ENCODE results near the gene GNLY. TPM values are rescaled to one million over a fixed set of nuclear protein-coding genes. Genes with fewer than 3 reads are reported as not detected.

Gene GNLY
- total and polyA plus RNA-seq, 2 of the 13 experiments (the other 11 are each of a cell fraction or from before 2014, with no cell fraction given): not detected

DNA sequence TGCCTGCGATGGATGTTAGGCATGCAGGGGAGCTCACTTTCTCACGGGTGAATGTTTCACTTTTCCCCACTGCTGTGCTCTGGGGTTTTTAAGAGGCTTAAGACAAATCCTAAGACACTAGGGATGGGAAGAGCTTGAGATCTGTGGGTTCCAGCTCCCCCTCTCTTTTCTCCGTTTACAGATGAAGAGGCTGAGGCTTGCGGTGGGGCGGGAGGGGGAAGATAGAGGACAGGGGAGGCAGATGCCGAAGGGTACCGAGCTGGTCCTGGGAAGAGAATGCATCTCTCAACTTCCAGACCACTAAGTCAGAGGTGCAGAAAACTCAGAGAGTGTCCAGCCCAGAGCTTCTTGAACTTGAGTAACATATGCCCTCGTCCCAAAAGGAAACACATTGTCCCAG is 51.5 kb downstream of the GNLY start:
- no peak for ATAC-seq
- H4K20me1 ChIP-seq (ENCODE audit: insufficient read depth, low read length): no peaks in the 10 kb centered on the region
- no peak overlapping the region for H3K4me3 ChIP-seq (replicated peaks in 1 of 3; ENCODE audit: insufficient read depth in 1 of 3, low read depth in 2 of 3, low read length in 3 of 3)
- H3K79me2 ChIP-seq (ENCODE audit: insufficient read depth, low read length): no peaks in the 10 kb centered on the region
- no TSS peak for BruUV-seq (replicated peaks)
- no peak overlapping the region for H2AFZ ChIP-seq (ENCODE audit: low read length)
- 0 out of 5 replicates have a peak, but pooled peaks cover 0 to 10% of the 10 kb centered on the region in 2 experiments for H3K27me3 ChIP-seq (ENCODE audit: control insufficient read depth in 1 of 2, insufficient read depth in 2 of 2, low read length in 2 of 2)
- intact Hi-C loops (cut with micrococcal nuclease; ENCODE audit: unreplicated experiment) (no loop called here), in situ Hi-C loops (cut with HindIII; ENCODE audit: extremely low pct_ligation_motif_present, low pct_unique_long_range_greater_than_20kb) (no loop called here)
- no peaks in the 10 kb centered on the region for H3K36me3 ChIP-seq (replicated peaks in 1 of 2; ENCODE audit: control insufficient read depth in 1 of 2, insufficient read depth in 2 of 2, low read length in 2 of 2)
- H3K4me1 ChIP-seq (ENCODE audit: insufficient read depth, low read length): peaks cover 34% of the 10 kb centered on the region
- no peak overlapping the region for H3K27ac ChIP-seq (ENCODE audit: extremely low read length, insufficient read depth, low read length)
- H3K9me3 ChIP-seq (ENCODE audit: low read length): no peaks in the 10 kb centered on the region
- no peak for DNase-seq (ENCODE audit: low spot score)
- no peak overlapping the region for H3K4me2 ChIP-seq (ENCODE audit: low read depth, low read length)
- no peak for TF ChIP-seq ZNF3 (CRISPR knock-in tag; IDR thresholded peaks at IDR 0.05)
- no peak for TF ChIP-seq CCAR2 (optimal IDR thresholded peaks at IDR 0.05; ENCODE audit: low read depth, low read length)
- TF ChIP-seq, protein P1, sequence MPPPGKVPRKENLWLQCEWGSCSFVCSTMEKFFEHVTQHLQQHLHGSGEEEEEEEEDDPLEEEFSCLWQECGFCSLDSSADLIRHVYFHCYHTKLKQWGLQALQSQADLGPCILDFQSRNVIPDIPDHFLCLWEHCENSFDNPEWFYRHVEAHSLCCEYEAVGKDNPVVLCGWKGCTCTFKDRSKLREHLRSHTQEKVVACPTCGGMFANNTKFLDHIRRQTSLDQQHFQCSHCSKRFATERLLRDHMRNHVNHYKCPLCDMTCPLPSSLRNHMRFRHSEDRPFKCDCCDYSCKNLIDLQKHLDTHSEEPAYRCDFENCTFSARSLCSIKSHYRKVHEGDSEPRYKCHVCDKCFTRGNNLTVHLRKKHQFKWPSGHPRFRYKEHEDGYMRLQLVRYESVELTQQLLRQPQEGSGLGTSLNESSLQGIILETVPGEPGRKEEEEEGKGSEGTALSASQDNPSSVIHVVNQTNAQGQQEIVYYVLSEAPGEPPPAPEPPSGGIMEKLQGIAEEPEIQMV (CRISPR knock-in tag; IDR thresholded peaks at IDR 0.05; ENCODE audit: low read depth): no peak
- no peak for TF ChIP-seq ZFP90 (CRISPR knock-in tag; IDR thresholded peaks at IDR 0.05; ENCODE audit: borderline replicate concordance)
- TF ChIP-seq ZNF44 (CRISPR knock-in tag; IDR thresholded peaks at IDR 0.05): no peak
- TF ChIP-seq ZNF225 (CRISPR knock-in tag; IDR thresholded peaks at IDR 0.05): no peak
- ChIA-PET CTCF (ENCODE audit: low intra/inter-chr PET ratio, low total read pairs) (no interaction called here), POLR2A (no interaction called here)
- FAIRE-seq: no peak
- H3K9ac ChIP-seq (ENCODE audit: insufficient read depth, low read depth, low read length): no peak overlapping the region
- 59% methylated on average over 8 of the region's 8 CpGs for WGBS (ENCODE audit: low lambda C conversion rate)

DNA sequence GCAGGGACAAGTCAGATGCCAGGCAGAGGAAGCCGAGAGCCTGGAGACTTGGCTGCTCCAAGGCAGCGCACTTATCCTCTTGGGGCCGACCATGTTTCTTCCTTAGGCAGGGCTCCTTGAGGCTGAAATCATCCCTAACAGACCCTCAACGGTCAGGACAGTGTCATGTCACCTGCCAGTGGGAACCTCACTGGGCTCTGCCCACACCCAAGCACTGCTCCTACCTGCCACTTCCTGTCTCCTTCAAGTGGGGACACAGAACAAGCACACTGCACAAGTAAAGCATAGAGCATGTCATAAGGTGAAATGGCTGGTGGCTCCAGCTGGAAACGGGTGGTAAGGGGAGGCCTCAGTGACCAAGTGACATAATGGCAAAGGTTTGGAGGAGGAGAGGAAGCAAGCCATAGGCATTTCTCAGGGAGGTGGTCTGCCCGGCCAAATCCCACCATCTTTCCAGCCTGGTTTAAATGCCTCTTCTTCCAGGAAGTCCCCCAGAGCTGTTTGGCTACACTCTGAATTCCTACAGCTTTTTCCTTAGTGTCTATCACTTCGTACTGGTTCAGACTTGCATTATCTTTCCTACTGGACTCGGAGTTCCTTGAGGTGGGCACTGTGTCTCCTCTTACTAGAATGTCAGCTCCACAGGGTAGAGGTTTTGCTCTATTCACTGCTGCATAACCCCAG is 52.3 kb downstream of the GNLY start:
- ChIA-PET CTCF (ENCODE audit: low intra/inter-chr PET ratio, low total read pairs) (no interaction called here), POLR2A (no interaction called here)
- intact Hi-C loops (cut with micrococcal nuclease; ENCODE audit: unreplicated experiment): no loop called here

More for the DNA sequence above, 52.3 kb downstream of the GNLY start:
- Histone ChIP-seq H3K4me3 (replicated peaks in 1 of 3; ENCODE audit: insufficient read depth in 1 of 3, low read depth in 2 of 3, low read length in 3 of 3) (no peak overlapping the region), H3K4me2 (ENCODE audit: low read depth, low read length) (no peak overlapping the region), H3K9me3 (ENCODE audit: low read length) (no peaks in the 10 kb centered on the region), H4K20me1 (ENCODE audit: insufficient read depth, low read length) (no peaks in the 10 kb centered on the region), H3K27ac (ENCODE audit: extremely low read length, insufficient read depth, low read length) (no peak overlapping the region), H2AFZ (ENCODE audit: low read length) (no peak overlapping the region), H3K79me2 (ENCODE audit: insufficient read depth, low read length) (no peaks in the 10 kb centered on the region), H3K27me3 (ENCODE audit: control insufficient read depth in 1 of 2, insufficient read depth in 2 of 2, low read length in 2 of 2) (peaks cover 0 to 15% of the 10 kb centered on the region in 2 experiments; a peak in 3 of 5 replicates), H3K4me1 (ENCODE audit: insufficient read depth, low read length) (peaks cover 25% of the 10 kb centered on the region), H3K9ac (ENCODE audit: insufficient read depth, low read depth, low read length) (no peak overlapping the region), H3K36me3 (replicated peaks in 1 of 2; ENCODE audit: control insufficient read depth in 1 of 2, insufficient read depth in 2 of 2, low read length in 2 of 2) (no peaks in the 10 kb centered on the region)
- TF ChIP-seq REL (CRISPR knock-in tag; conservative IDR thresholded peaks at IDR 0.05) (no peak), HOXA5 (CRISPR knock-in tag; IDR thresholded peaks at IDR 0.05) (no peak), ZFP36 (IDR thresholded peaks at IDR 0.05; ENCODE audit: borderline replicate concordance, low read depth, low read length, partially characterized antibody) (peak; percentile 24), RFX3 (CRISPR knock-in tag; IDR thresholded peaks at IDR 0.05) (no peak)
- DNase-seq (ENCODE audit: low spot score): no peak
- BruUV-seq (replicated peaks): no TSS peak
- FAIRE-seq: no peak
- 67% methylated on average over 7 of the region's 8 CpGs for WGBS (ENCODE audit: low lambda C conversion rate)
- ATAC-seq: no peak
- in situ Hi-C loops (cut with HindIII; ENCODE audit: extremely low pct_ligation_motif_present, low pct_unique_long_range_greater_than_20kb): no loop called here
